HG02852 (cell line): ENCODE data around the gene NAA50.

Experiments
- ATAC-seq: cut with Tn5 transposase; IDR thresholded peaks from one replicate; pipeline ENCODE4 v1.9.1; 2021; ENCODE audit warnings: mild to moderate bottlenecking, moderate library complexity; ENCODE audit not compliant: unreplicated experiment

Gene NAA50

DNA sequence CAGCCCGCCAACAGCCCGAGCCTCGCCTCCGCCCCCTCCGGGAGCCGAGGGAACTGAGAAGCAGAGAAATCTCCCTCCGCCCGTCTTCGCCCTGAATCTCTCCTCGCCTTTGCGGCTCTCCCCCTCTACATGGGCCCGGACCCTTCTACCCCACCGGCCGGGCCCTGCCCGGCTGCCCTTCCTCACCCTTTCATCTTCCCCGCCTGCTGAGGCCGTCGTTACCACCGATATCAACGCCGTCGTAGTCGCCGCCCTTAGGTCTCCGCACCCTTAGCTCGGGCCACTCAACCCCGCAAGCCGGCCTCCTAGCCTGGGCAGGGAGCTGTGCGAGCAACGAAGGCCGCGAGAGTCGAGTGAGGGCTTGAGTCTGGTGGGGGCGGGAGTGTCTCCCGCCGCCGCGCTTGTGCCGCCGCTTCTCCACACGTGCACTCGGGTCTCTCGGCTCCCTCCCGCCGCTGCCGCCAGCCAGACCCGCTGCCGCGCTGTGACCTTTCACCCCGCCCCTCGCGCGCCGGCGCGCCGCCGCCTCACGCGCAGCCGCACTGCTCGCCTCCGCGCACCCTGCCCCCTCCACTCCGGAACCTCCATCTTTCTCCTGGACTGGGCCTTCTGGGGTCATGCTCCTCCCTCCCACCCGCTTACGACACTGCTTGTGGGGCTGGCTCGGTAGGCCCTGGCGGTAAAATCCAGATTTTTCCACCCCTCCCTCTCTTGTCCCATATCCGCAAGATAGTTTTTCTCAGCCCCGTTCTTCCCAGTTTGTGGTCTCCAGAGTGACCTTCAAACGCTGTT lies at the start of gene NAA50:
Gene NAA50, minus strand, starts transcription at position 494 of the 792 bp plus-strand sequence. Its CDS starts 300 bp downstream, at position 194.
- peak; percentile 50 for ATAC-seq

DNA sequence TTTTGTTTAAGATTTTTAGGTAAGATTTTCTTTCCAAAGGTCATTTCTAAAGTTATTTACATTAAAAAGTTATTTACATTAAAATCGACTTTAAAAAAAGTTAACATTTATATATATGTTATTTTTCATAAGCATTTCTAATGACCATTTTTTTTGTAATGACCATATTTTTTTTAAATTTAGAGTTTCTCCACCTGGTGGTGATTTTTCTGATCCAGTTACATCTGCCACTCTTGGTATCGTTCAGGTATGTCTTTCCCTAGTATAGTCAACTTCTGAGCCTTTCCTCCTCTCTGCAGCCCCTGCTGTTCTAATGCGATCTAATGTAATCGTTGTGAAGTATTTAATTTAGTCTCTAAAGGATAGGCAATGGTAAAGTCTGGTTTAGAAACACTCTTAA lies 49.6 kb upstream of the NAA50 start:
- no peak for ATAC-seq

DNA sequence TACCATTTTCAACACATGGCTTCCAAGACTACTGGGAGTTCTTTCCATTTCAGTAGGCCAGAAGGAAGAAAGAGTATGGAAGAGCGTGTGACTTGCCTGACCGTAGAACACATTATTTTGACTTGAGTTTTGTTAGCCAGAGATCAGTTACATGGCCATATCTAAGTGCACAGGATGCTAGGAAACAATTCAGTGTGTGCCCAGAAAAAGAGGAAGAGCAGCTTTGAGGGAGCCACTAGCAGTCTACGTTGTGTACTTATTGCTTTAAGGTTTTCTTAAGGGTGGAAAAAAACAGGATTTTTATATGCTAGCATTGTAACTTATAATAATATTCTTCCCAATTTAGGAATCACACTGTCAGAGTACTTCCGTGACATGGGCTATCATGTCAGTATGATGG lies 48.5 kb upstream of the NAA50 start:
- ATAC-seq: no peak

DNA sequence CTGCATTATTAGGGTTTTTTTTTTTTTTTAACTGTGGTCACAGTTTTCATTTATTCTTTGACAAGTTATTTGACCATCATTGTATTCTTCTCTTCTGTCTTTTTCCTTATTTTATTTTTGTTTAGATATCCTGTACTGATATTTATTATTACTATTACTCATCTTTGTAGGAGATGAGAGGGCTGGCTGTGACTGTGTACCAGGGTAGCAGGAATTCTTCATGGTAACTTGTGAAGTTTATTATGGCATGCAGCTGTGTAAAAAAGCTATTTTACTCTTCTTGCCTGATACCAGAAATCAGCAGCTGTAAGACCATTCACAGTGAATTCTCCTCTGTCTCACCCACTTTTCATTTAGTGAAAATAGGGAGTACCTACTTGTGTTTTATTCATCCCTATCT lies 45.3 kb upstream of the NAA50 start:
- no peak for ATAC-seq

DNA sequence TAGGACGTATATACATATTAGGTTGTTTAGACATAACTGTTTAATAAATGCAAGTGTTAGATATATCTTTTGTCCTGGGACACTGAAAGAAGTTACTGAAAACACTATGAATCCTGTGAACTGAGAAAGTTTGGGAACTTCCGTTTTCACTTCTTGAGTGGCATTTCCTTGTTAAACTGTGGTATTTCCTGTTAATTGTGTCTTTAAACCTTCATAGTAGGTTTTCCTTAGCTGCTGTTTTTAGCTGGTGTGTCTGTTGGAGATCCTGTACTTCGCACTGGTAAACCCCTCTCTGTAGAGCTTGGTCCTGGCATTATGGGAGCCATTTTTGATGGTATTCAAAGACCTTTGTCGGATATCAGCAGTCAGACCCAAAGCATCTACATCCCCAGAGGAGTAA lies 37.9 kb upstream of the NAA50 start:
- no peak for ATAC-seq

DNA sequence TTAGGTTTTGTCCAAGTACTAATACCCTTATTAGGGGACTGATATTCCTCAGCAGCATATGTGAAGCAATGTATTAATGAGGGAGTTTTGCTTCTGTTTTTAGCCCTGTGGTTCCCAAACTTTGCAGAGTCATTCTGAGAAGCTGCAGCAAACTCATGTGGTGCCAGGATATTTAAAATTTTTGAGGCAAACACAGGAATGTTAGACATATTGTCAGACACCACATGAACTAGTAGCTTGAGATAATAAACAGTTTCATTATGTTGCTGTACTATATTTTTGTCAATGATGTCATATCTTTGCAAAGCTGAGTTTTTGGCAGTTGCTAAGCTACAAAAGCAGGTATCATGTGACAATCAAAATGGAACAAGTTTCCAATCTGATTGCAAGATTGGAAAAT lies 37.4 kb upstream of the NAA50 start:
- ATAC-seq: no peak

DNA sequence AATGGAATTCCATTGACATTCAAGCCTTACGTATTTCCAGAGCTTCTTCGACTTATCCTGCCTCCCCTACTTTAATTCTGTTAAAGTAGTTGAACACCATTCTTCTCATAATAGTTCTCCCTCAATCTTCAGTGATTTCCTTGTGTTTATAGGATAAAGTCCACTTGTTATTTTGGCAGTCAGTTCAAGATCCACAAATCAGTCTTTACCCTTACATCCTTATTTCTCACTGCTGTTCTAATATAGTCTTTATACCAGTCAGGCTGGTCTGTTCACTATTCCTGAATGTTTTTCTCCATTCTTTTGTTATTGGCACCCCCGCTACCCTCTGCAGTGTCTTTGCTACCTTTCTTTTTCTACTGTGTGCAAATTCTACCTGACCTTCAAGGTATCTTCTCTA lies 30.5 kb upstream of the NAA50 start:
- no peak for ATAC-seq

DNA sequence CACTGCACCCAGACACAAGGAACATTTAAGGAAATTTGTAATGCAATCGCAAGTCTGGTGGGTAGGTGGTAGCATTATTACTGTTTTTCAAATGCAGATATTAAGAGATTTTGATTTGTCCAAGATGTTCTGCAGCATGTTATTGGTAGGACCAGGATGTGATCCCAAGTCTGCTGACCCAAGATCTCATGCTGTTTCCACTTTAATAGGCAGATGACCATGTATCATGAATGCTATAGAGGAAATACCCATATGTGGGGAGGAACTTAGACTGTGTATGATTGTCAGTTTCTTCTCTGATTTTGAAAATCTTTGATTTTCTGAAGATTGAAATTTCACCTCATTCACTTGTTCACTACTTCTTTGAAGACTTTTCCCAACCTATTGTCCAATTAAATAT lies 29.5 kb upstream of the NAA50 start:
- no peak for ATAC-seq

DNA sequence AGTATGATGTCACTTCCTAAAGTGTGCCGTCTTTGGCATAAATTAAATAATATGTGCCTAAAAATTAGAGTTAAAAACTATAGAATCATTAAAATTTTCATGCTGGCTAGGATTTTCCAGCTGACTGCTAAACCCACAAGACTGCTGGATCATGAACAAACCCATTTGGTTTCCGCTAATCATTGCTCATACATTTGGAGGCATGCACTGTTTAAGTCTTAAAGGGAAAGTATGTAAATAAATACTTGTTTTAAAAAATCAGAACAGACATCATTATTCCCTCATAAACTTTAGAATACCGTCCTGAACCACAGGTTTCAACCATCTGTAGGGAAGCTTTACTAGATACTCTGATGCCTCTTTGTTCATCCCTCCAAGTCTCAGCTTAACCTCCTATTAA lies 27.3 kb upstream of the NAA50 start:
- ATAC-seq: no peak

DNA sequence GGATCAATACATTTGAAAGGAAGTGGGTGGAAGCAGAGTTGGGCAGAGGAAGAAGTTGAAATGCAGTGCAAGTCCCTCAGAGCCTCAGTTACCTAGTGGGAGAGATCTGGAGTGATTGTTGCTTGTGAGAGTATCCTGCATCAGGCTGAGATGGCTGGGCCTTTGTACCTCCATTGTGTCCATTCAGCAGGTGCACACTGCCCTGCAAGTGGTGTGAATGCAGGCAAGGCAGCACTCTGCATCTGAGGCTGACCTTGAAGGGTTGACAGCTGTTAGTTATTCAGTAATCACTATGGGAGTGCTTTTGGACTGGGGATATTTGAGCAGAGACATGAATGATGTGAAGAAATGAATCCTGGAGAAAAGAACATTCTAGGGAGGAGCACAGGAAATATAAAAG lies 25.9 kb upstream of the NAA50 start:
- no peak for ATAC-seq

DNA sequence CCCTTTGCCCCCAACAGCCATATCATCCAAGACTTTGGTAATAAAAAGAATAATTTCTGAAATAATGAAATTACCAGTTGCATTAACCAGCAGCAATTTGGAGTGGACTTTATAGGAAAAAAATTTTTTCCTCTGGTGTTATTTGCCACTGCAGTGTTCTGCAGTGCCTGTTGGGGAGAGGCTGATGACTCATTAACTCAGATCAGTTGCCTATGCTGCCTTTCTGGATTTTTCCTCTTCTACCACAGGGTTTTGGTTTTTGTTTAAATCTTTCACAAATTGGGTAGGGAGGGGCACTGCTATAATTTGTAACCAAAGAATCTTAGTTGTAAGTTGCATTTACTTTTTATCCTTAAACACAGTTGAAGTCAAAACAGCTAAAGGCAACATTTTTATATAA lies 23.5 kb upstream of the NAA50 start:
- ATAC-seq: no peak

DNA sequence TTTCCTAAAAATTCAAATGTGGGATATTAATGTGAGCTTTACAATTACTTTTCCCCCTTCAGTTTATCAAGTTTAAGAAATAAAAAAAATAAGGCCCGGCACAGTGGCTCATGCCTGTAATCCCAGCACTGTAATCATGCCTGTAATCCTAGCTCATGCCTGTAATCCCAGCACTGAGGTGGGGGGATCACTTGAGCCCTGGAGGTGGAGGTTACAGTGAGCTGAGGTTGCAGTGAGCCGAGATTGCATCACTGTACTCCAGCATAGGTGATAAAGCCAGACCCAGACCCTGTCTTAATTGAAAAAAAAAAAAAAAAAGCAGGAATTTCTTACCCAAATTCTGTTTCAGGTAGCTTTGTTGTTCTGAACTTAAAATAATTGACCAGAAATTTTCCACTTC lies 18.6 kb upstream of the NAA50 start:
- ATAC-seq: no peak

DNA sequence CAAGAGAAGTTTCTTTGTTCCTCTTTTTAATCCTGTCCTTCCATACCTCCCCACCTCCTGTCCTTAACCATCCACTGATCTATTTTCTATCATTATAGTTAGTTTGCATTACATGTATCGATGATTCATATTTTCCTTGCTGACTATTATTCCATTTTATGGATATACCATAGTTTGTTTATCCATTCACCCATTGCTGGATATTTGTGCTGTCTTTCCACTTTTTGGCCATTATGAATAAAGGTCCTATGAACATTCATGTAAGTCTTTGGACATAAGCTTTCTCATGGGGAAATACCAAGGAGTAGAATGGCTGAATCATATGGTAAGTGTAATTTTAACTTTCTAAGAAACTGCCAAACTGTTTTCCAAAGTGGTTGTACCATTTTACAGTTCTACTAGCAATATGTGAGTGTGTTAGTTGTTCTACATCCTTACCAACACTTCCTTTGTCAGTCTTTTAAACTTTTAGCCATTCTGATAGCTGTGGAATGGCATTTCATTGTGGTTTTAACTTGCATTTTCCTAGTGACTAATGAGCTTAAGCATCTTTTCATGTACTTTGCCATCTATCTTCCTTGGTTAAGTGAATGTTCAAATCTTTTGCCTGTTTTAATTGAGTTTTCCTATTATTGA lies 12.5 kb upstream of the NAA50 start:
- no peak for ATAC-seq

DNA sequence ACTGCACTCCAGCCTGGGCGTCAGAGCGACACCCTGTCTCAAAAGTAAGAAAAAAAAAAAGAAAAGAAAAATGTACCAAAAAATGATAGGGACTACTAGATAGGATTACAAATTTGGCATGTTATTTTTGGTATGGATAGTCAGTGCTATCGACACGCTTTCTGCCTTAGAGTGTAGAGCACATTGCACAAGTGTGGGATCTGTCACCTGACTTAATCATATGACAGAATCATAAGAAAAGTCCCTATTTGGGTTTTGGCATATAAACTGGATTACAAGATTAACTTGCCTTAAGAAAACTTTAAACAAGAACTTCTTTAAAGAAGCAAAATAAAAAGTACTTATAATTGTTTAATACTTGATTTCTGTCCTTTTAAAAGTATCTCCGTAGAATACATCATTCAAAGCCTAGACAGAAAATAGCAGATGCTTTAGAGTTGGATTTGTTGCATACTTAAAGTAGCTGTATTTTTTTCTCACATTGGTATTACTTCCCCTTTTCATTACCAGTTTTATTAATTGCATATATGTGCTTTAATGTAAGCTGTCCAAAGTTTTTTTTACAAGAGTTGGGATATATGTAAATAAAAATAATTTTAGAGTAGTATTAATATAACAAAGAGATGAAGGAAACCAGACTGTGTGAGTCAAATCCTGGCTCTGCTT lies 8.6 kb upstream of the NAA50 start:
- no peak for ATAC-seq

DNA sequence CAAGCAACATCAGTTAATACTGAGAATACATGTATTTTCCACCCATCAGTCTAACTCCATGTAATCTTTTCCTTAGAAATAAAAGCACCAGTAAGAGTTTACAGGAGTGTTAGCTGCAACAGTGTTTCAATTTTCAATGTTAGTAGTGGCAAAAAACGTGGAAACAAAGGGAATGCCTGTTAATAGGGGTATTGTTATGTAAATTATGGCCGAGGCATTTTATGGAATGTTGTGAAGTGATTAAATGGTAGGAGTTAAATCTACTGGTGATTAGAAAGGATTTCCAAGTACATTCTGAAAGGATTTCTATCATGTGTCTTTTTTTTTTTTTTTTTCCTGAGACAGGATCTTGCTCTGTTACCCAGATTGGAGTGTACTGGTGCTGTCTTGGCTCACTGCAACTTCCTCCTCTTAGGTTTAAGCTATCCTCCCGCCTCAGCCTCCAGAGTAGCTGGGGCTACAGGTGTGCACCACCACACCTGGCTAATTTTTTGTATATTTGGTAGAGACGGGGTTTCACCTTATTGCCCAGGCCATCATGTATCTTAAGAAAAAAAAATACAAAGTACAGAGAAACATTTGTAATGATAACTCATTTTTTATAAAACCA lies 7.4 kb upstream of the NAA50 start:
- ATAC-seq: no peak

DNA sequence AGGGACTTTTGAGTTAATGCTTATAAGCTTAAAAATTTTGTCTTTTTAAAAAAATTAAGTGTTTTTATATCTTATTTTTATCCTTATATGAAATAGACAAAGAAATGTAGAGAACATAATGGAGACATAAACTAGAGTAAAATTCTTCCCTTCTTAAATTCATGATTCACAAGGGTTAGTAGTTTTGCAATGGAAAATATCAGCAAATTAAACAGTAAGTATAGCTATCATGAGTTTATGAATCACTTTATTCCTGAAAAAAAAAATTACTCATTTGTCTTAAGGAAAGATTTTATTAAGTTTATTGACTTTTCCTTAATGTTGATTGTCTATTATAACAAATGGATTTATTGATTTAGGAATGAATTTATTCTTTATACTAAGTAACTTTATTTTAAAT lies 5.1 kb upstream of the NAA50 start:
- ATAC-seq: no peak

DNA sequence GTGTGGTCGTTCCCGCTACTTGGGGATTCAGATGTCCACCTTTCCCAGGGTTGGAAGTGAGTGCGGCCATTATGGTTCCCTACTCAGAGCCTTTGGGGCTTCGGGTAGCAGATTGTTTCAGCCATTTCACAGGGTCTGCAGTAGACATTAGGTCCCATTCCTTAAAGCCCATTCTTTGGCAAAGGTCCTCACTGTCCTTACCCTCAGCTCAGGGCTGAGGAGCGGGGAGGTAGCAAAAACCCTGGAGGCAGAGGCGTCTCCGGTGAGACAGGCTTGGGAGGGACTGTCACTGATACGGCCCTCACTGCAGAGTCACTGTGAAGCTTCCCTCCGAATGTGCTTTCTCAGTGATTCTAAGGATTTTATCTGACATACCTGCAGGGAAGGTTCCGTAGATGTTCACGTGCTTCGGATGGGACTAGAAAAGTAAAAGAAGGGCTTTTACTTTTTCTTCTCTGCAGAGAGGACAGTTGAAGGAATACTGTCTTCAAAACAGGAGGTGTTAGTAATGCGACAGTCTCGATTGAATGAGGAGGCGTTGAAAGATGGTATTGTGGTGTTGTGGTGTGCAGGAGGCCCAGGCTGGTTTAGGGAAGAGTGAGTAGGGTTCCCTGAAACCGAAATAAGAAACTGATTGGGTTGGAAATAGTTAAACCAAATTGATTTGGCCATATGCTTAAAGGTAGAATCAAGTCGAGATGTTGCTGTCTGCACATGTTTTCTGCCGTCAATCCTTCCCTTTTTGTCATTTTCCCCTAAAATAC lies 1.4 kb upstream of the NAA50 start:
- peak; percentile 14 for ATAC-seq

DNA sequence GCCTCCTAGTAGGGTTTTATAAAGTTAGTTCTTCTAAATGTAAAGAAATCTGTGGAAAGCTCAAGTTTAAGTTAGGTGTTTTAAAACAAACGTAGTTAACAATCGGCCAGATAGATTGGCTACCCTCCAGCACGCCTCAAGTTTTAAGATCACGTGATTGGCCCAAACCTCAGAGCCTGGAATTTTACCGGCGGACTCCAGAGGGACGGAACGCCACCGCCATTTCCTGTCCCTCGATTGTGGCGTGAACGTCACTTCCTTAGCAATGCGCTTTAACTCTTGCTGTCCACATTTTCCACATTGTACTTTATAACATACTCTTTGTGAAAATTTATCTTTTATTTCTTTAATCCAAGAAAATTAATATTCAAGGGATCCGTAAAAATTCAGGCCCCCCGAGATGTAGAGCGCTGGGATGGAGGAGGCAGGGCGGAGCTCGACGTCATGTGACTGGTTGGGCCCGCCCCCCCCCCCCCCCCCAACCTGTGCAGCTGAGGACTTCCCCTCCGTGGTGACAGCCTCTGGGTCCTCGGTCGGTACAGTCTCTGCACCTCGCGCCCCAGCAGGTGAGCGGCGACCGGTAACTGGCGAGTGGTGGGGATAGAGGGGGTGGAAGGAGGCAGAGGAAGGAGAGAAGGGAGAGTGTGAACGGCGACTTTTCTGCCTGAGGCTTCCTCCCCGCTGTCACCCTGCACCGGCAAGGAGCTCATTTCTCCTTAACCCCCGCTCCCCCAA lies 666 bp upstream of the NAA50 start, which contains the start of gene ATP6V1A:
Gene ATP6V1A, plus strand, starts transcription at position 488 of the 735 bp plus-strand sequence. CDS start 31,719 bp downstream, outside the sequence.
- peak; percentile 45 for ATAC-seq

DNA sequence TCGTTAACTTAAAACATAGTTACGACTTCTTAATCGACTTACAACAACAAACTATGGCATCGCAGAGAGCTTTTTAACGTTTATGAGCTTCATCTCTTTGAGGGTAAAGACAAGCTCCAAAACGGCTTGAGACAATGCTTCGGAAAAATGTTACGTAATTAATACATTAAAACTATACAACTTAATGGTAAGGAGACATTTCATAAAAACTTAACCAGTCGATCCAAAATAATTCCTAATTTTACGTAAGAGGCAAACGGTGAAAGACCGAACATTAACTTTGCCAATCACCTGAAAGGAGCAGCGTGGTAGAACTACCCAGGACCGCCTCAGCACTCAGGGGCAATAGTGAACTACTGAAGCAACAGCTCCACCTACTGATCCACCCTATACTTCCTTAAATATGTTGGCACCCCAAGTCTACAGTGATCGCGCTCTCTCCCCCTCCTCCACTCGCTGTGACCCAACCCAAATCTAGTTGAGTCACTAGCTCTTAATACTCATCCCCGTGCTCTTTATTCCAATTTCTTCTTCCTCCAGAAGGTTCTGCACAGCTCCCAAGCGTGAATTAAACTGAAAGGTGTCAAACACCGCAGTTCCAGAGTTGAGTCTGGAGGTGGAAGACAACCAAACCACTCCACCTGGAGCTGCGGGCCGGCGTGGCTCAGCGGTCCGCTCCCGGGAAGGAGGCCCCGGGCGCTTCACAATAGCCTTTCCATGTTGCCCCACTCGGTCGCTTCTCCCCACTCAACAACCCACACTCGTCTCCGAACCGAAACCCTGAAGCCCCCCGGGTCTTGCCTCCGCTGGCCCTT lies 901 bp downstream of the NAA50 start:
- ATAC-seq: peak; percentile 45
